HepG2 (cell line): Measurements from ENCODE around the gene H6PD. TPM values are rescaled to one million over a fixed set of nuclear protein-coding genes. Genes with fewer than 3 reads are reported as not detected.

Experiments used
- ATAC-seq: fragments of 200-7000 bp; cut with Tn5 transposase; 3 replicates; pipeline ENCODE4 v1.9.1; 2020; ENCODE audit warnings: mild to moderate bottlenecking, moderate library complexity
- BruUV-seq: library from RNA; stranded (reverse); fragments of 400-500 nt; replicated peaks from 2 replicates; lab custom pipeline; 2021; lab: Mats Ljungman, UMichigan
- CTCF ChIA-PET: fragments of 300-600 bp; formaldehyde crosslinking; extraction: SDS; loops from one replicate; lab custom pipeline; 2021; ENCODE audit warnings: low total read pairs, inconsistent platforms, low intra/inter-chr PET ratio; lab: Yijun Ruan, JAX
- POLR2A ChIA-PET: fragments of 350-600 bp; sonication (Branson Sonifier 250); formaldehyde crosslinking; loops from one replicate; lab custom pipeline; 2020; ENCODE audit warnings: antibody characterized with exemption, inconsistent platforms; lab: Yijun Ruan, JAX
- DNase-seq: peaks from one replicate; pipeline ENCODE4 v3.0.0-alpha.2; 2015; ENCODE audit warnings: low spot score
- FAIRE-seq: peaks from 3 replicates; lab custom pipeline; 2011; peaks lifted over from hg19 to GRCh38; lab: Jason Lieb, UNC
- H2AFZ ChIP-seq: one replicate; pipeline ENCODE4 v1.6.1; 2011; ENCODE audit warnings: low read length, inconsistent platforms
- H3K27ac ChIP-seq: fragments of 300-600 bp; 3 replicates; pipeline ENCODE4 v1.8.0; 2011; ENCODE audit warnings: mixed run types, mild to moderate bottlenecking, mixed read lengths, low read length, inconsistent platforms; ENCODE audit not compliant: insufficient read depth; ENCODE audit errors: extremely low read length
- H3K27me3 ChIP-seq, 2 experiments: fragments of 200-600 bp in 1 of 2; 2 replicates in 1 of 2; 3 replicates in 1 of 2; pipeline versions ENCODE4 v1.6.0 to v1.8.0; 2011; ENCODE audit warnings: low read length in 2 of 2, mild to moderate bottlenecking in 2 of 2, moderate library complexity in 2 of 2, inconsistent platforms in 1 of 2; ENCODE audit not compliant: insufficient read depth in 2 of 2, control insufficient read depth in 1 of 2
- H3K36me3 ChIP-seq, 2 experiments: fragments of 200-600 bp in 1 of 2; replicated peaks in 1 of 2; 2 replicates in 1 of 2; 3 replicates in 1 of 2; pipeline versions ENCODE4 v1.5.1 to v1.8.0; 2011; ENCODE audit warnings: low read length in 2 of 2, inconsistent platforms in 1 of 2; ENCODE audit not compliant: insufficient read depth in 2 of 2, control insufficient read depth in 1 of 2
- H3K4me1 ChIP-seq: 2 replicates; pipeline ENCODE4 v1.5.1; 2012; ENCODE audit warnings: low read length, inconsistent platforms; ENCODE audit not compliant: insufficient read depth
- H3K4me2 ChIP-seq: 2 replicates; pipeline ENCODE4 v1.6.0; 2011; ENCODE audit warnings: low read depth, low read length, inconsistent platforms
- H3K4me3 ChIP-seq, 3 experiments: fragments of 200-600 bp in 1 of 3; sonication (generic), shearing (Covaris generic) in 1 of 3; replicated peaks in 1 of 3; 2 replicates each; pipeline ENCODE4 v1.5.1; 2011 to 2016; ENCODE audit warnings: low read length in 3 of 3, inconsistent platforms in 2 of 3, low read depth in 2 of 3, mild to moderate bottlenecking in 2 of 3, control low read depth in 1 of 3, mixed read lengths in 1 of 3; ENCODE audit not compliant: insufficient read depth in 1 of 3
- H3K79me2 ChIP-seq: one replicate; pipeline ENCODE4 v1.6.1; 2011; ENCODE audit warnings: low read length, inconsistent platforms; ENCODE audit not compliant: insufficient read depth
- H3K9ac ChIP-seq: 2 replicates; pipeline ENCODE4 v1.6.0; 2011; ENCODE audit warnings: mild to moderate bottlenecking, low read depth, low read length, inconsistent platforms; ENCODE audit not compliant: insufficient read depth
- H3K9me3 ChIP-seq: 2 replicates; pipeline ENCODE4 v1.5.1; 2012; ENCODE audit warnings: mild to moderate bottlenecking, low read length
- H4K20me1 ChIP-seq: 2 replicates; pipeline ENCODE4 v1.6.0; 2011; ENCODE audit warnings: inconsistent platforms, mild to moderate bottlenecking, low read length, moderate library complexity; ENCODE audit not compliant: insufficient read depth
- ETV5 ChIP-seq: IDR thresholded peaks from 2 replicates; pipeline ENCODE4 v1.6.1; 2018; ENCODE audit warnings: missing biosample characterization, missing genetic modification reagents, inconsistent platforms, borderline replicate concordance
- GLI4 ChIP-seq: sonication (generic); formaldehyde crosslinking; IDR thresholded peaks from 2 replicates; pipeline ENCODE4 v1.5.1; 2020; ENCODE audit warnings: missing genetic modification reagents, mild to moderate bottlenecking, moderate library complexity, borderline replicate concordance
- GTF2F1 ChIP-seq: fragments of 150-350 bp; IDR thresholded peaks from 2 replicates; pipeline ENCODE4 v1.6.1; 2014; ENCODE audit warnings: low read length
- HNF4G ChIP-seq, 2 experiments: sonication (generic) in 1 of 2; formaldehyde crosslinking in 1 of 2; IDR thresholded peaks; 2 replicates each; pipeline versions ENCODE4 v1.4.0 to v1.6.1; 2011 to 2020; ENCODE audit warnings: borderline replicate concordance in 2 of 2, low read depth in 2 of 2, mild to moderate bottlenecking in 2 of 2, low read length in 1 of 2, missing genetic modification reagents in 1 of 2, moderate library complexity in 1 of 2
- KDM3A ChIP-seq: IDR thresholded peaks from 2 replicates; pipeline ENCODE4 v1.6.1; 2018; ENCODE audit warnings: low read depth, missing compliant biosample characterization
- NONO ChIP-seq, 2 experiments: fragments of 450-650 bp in 1 of 2; sonication (generic) in 1 of 2; formaldehyde crosslinking in 1 of 2; IDR thresholded peaks in 1 of 2; conservative IDR thresholded peaks in 1 of 2; 2 replicates each; pipeline versions ENCODE4 v1.6.1 to v1.8.0; 2017 to 2022; ENCODE audit warnings: mild to moderate bottlenecking in 1 of 2, missing genetic modification reagents in 1 of 2, moderate library complexity in 1 of 2
- PRPF4 ChIP-seq: fragments of 200-400 bp; formaldehyde crosslinking; IDR thresholded peaks from 2 replicates; pipeline ENCODE4 v1.6.1; 2016; ENCODE audit warnings: low read length, low read depth; ENCODE audit not compliant: poor library complexity, severe bottlenecking
- SMARCE1 ChIP-seq: fragments of 450-650 bp; IDR thresholded peaks from 2 replicates; pipeline ENCODE4 v1.6.1; 2017; ENCODE audit warnings: borderline replicate concordance
- SYNCRIP ChIP-seq: fragments of 200-400 bp; formaldehyde crosslinking; IDR thresholded peaks from 2 replicates; pipeline ENCODE4 v1.6.1; 2018; ENCODE audit warnings: mild to moderate bottlenecking, low read depth, low read length; ENCODE audit not compliant: insufficient read depth
- ZNF143 ChIP-seq: sonication (generic); formaldehyde crosslinking; IDR thresholded peaks from 2 replicates; pipeline ENCODE4 v1.4.0; 2020; ENCODE audit warnings: missing genetic modification reagents
- ZNF768 ChIP-seq: sonication (generic); formaldehyde crosslinking; IDR thresholded peaks from 2 replicates; pipeline ENCODE4 v1.4.0; 2020; ENCODE audit warnings: missing genetic modification reagents
- ZNF780A ChIP-seq: sonication (generic); formaldehyde crosslinking; IDR thresholded peaks from 2 replicates; pipeline ENCODE4 v1.8.0; 2022; ENCODE audit warnings: mild to moderate bottlenecking, missing genetic modification reagents, moderate library complexity
- WGBS: methylation state at CpG from one replicate; pipeline ENCODE4 v1.1.6; 2017; ENCODE audit warnings: low lambda C conversion rate; 5-methylcytosine and 5-hydroxymethylcytosine counted together
- in situ Hi-C: cut with HindIII; loops from 2 replicates; pipeline ENCODE4 v1.10.0; 2017; ENCODE audit warnings: low pct_unique_long_range_greater_than_20kb; ENCODE audit not compliant: extremely low pct_ligation_motif_present
- intact Hi-C: fragments of 100-400 bp; cut with micrococcal nuclease; formaldehyde crosslinking; loops from one replicate; pipeline ENCODE4 v1.10.0; 2022; ENCODE audit not compliant: unreplicated experiment
- polyA plus RNA-seq, 8 experiments: library from polyadenylated mRNA; depleted of rRNA in 3 of 8; stranded (reverse) in 7 of 8; unstranded in 1 of 8; fragments of >200 nt; fragmentation: Illumina TruSeq in 4 of 8; extraction: Trizol in 4 of 8; gene quantifications; 2 replicates each; pipeline versions ENCODE4 v1.2.1 to v1.2.3, GENCODE V29; 2011 to 2016; ENCODE audit warnings: low read depth in 4 of 8, missing spikeins in 1 of 8, mixed read lengths in 1 of 8; ENCODE audit not compliant: insufficient read depth in 1 of 8
- total RNA-seq, 5 experiments: library from RNA; depleted of rRNA; stranded (reverse); fragments of >200 nt; fragmentation: Illumina TruSeq; extraction: Trizol; gene quantifications; 2 replicates each; pipeline ENCODE4 v1.2.3, GENCODE V29; 2016; ENCODE audit warnings: low read depth in 1 of 5
- TF ChIP-seq, protein P1 (sequence below): sonication (generic); formaldehyde crosslinking; IDR thresholded peaks from 2 replicates; pipeline ENCODE4 v1.4.0; 2020; ENCODE audit warnings: mild to moderate bottlenecking, missing genetic modification reagents
- TF ChIP-seq, protein P2 (sequence below): sonication (generic); formaldehyde crosslinking; IDR thresholded peaks from 2 replicates; pipeline ENCODE4 v1.5.0; 2020; ENCODE audit warnings: mild to moderate bottlenecking, missing genetic modification reagents, borderline replicate concordance
- TF ChIP-seq, protein P3 (sequence below): fragments of 450-650 bp; IDR thresholded peaks from 2 replicates; pipeline ENCODE4 v1.6.1; 2017; ENCODE audit warnings: mild to moderate bottlenecking

H6PD gene
- total and polyA plus RNA-seq, 2 of the 13 experiments (the other 11 are each of a cell fraction or from before 2014, with no cell fraction given): 9.3 to 14.1 TPM

DNA sequence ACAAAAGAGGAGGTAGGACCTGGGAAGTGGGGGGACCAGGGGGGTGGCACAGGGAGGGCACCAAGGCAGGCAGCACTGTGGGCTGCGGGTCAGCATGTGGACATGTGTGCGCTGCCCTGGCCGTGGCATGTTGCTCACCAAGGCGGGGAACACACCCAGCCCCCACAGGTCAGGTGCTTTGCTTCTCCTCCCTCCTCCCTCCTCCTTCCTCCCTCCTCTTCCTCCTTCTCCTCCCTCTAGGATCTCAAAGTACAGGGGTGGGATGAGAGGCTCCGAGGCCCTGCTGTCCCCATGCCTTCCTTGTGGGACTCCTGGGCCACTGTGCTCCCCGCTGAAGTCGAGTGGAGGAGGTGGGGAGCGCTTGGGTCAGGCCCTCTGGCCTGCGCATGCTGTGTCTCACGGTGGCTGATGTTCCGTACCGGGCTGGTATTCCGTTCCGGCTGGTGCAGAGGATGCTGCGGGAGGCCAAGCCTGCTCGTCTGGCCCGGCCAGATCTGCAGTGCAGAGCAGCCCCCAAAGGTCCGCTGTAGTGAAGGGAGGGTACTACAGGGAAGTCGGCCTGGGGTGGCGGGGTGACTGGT is 84.7 kb downstream of the H6PD start:
- Histone ChIP-seq H3K27ac (no peak overlapping the region), H2AFZ (no peak overlapping the region), H3K36me3 (no peaks in the 10 kb centered on the region), H3K4me3 (no peak overlapping the region), H3K4me2 (no peak overlapping the region), H3K9me3 (no peaks in the 10 kb centered on the region), H3K9ac (no peak overlapping the region), H3K4me1 (no peaks in the 10 kb centered on the region; the same call in 1 of the 2 replicates), H3K79me2 (no peaks in the 10 kb centered on the region), H4K20me1 (no peaks in the 10 kb centered on the region), H3K27me3 (no peaks in the 10 kb centered on the region)
- CTCF ChIA-PET: no interaction called here
- WGBS: 98% methylated on average over 16 of the region's 20 CpGs
- DNase-seq (no peak), FAIRE-seq (no peak), ATAC-seq (no peak)
- intact Hi-C loops (no loop called here), in situ Hi-C loops (no loop called here)
- BruUV-seq: no TSS peak
- POLR2A ChIA-PET: no interaction called here
- TF ChIP-seq ETV5 (CRISPR knock-in tag): no peak
- no peak for TF ChIP-seq SMARCE1
- no peak for TF ChIP-seq PRPF4
- no peak for TF ChIP-seq KDM3A (CRISPR knock-in tag)
- no peak for TF ChIP-seq ZNF143
- TF ChIP-seq GLI4: no peak
- TF ChIP-seq, protein P1, sequence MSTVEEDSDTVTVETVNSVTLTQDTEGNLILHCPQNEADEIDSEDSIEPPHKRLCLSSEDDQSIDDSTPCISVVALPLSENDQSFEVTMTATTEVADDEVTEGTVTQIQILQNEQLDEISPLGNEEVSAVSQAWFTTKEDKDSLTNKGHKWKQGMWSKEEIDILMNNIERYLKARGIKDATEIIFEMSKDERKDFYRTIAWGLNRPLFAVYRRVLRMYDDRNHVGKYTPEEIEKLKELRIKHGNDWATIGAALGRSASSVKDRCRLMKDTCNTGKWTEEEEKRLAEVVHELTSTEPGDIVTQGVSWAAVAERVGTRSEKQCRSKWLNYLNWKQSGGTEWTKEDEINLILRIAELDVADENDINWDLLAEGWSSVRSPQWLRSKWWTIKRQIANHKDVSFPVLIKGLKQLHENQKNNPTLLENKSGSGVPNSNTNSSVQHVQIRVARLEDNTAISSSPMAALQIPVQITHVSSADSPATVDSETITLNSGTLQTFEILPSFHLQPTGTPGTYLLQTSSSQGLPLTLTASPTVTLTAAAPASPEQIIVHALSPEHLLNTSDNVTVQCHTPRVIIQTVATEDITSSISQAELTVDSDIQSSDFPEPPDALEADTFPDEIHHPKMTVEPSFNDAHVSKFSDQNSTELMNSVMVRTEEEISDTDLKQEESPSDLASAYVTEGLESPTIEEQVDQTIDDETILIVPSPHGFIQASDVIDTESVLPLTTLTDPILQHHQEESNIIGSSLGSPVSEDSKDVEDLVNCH (CRISPR knock-in tag): no peak
- no peak for TF ChIP-seq ZNF768
- no peak for TF ChIP-seq SYNCRIP
- no peak for TF ChIP-seq ZNF780A (CRISPR knock-in tag)
- no peak for TF ChIP-seq GTF2F1
- no peak for TF ChIP-seq NONO (IDR thresholded peaks at IDR 0.05)
- TF ChIP-seq NONO (CRISPR knock-in tag; conservative IDR thresholded peaks at IDR 0.05): no peak
- TF ChIP-seq, protein P2, sequence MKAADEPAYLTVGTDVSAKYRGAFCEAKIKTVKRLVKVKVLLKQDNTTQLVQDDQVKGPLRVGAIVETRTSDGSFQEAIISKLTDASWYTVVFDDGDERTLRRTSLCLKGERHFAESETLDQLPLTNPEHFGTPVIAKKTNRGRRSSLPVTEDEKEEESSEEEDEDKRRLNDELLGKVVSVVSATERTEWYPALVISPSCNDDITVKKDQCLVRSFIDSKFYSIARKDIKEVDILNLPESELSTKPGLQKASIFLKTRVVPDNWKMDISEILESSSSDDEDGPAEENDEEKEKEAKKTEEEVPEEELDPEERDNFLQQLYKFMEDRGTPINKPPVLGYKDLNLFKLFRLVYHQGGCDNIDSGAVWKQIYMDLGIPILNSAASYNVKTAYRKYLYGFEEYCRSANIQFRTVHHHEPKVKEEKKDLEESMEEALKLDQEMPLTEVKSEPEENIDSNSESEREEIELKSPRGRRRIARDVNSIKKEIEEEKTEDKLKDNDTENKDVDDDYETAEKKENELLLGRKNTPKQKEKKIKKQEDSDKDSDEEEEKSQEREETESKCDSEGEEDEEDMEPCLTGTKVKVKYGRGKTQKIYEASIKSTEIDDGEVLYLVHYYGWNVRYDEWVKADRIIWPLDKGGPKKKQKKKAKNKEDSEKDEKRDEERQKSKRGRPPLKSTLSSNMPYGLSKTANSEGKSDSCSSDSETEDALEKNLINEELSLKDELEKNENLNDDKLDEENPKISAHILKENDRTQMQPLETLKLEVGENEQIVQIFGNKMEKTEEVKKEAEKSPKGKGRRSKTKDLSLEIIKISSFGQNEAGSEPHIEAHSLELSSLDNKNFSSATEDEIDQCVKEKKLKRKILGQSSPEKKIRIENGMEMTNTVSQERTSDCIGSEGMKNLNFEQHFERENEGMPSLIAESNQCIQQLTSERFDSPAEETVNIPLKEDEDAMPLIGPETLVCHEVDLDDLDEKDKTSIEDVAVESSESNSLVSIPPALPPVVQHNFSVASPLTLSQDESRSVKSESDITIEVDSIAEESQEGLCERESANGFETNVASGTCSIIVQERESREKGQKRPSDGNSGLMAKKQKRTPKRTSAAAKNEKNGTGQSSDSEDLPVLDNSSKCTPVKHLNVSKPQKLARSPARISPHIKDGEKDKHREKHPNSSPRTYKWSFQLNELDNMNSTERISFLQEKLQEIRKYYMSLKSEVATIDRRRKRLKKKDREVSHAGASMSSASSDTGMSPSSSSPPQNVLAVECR: no peak
- no peak for TF ChIP-seq HNF4G (IDR thresholded peaks at IDR 0.05; ENCODE audit: borderline replicate concordance, low read depth, low read length)
- TF ChIP-seq HNF4G (CRISPR knock-in tag; IDR thresholded peaks at IDR 0.05; ENCODE audit: borderline replicate concordance, low read depth): no peak
- TF ChIP-seq, protein P3, sequence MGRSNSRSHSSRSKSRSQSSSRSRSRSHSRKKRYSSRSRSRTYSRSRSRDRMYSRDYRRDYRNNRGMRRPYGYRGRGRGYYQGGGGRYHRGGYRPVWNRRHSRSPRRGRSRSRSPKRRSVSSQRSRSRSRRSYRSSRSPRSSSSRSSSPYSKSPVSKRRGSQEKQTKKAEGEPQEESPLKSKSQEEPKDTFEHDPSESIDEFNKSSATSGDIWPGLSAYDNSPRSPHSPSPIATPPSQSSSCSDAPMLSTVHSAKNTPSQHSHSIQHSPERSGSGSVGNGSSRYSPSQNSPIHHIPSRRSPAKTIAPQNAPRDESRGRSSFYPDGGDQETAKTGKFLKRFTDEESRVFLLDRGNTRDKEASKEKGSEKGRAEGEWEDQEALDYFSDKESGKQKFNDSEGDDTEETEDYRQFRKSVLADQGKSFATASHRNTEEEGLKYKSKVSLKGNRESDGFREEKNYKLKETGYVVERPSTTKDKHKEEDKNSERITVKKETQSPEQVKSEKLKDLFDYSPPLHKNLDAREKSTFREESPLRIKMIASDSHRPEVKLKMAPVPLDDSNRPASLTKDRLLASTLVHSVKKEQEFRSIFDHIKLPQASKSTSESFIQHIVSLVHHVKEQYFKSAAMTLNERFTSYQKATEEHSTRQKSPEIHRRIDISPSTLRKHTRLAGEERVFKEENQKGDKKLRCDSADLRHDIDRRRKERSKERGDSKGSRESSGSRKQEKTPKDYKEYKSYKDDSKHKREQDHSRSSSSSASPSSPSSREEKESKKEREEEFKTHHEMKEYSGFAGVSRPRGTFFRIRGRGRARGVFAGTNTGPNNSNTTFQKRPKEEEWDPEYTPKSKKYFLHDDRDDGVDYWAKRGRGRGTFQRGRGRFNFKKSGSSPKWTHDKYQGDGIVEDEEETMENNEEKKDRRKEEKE: no peak
